A673 (cell line): ENCODE results near the gene BTRC.

ENCODE experiments used
- CTCF ChIP-seq: fragments of 300-800, 200-600 bp; sonication (generic); conservative IDR thresholded peaks from 2 replicates; pipeline ENCODE4 v1.5.1; 2017; ENCODE audit warnings: low read depth, mild to moderate bottlenecking, antibody characterized with exemption, low read length, moderate library complexity, mixed read lengths
- EZH2 ChIP-seq: fragments of 200-600 bp; sonication (generic); IDR thresholded peaks from 2 replicates; pipeline ENCODE4 v1.6.1; 2017; ENCODE audit warnings: borderline replicate concordance, low read depth, mild to moderate bottlenecking, mixed read lengths, antibody characterized with exemption, low read length; ENCODE audit not compliant: poor library complexity, severe bottlenecking

GRCh38 chr10:101438881-101439391, 85.0 kb downstream of the BTRC start:
- TF ChIP-seq CTCF (no peak), EZH2 (no peak)
